Medulla oblongata (tissue), 1 donor: ENCODE measurements around the gene BEND2.
"Not testable (repeated sequence)": the region's sequence is repeated elsewhere in the genome, so short reads cannot be mapped to it uniquely, and the experiment has no call there.

Source experiments
- DNase-seq: peaks from one replicate; pipeline ENCODE4 v3.0.0-alpha.2; 2015; ENCODE audit errors: extremely low spot score

Gene BEND2

GRCh38 chrX:18220786-18221185 is at the start of gene BEND2:
Gene BEND2, minus strand, starts transcription at chrX:18220886. Its CDS starts 136 bp downstream, at chrX:18220750.
- no peak for DNase-seq

GRCh38 chrX:18255059-18255458 is 34.4 kb upstream of the BEND2 start:
- DNase-seq = no peak

DNA sequence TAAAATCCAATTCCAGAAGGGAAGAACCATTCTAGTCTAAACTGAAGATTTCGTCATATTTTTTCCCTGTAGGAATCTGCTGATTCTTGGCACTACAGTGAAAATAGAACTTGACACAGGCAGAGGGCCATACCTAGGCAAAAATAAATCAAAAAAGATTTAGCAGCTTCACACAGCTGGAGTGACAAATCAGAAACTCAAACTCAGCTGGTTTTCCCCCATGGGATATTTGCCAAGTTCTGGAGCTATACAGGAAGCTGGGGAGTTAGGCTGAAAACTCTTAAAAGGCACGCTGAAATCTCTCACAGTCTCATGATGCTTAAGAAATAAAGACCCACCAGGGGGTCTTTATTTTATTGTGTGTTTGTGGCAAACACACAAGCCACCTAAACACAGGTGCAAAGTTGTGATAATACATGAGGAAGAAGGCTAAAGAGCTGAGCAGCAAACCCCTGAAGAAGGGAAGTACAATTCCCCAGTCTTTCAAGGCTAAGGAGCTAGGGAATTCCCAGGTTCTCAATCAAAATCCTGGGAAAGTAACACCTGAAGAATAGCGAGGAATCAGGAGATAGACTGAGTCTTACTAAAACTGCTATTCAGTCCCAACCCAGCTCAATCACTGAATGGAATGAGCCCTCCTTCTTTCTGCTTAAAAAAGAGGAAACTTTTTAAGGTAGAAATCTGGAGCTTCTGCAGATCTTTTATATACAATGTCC is 32.1 kb upstream of the BEND2 start:
- DNase-seq = no peak

GRCh38 chrX:18229646-18230045 is 9.0 kb upstream of the BEND2 start:
- DNase-seq = not testable (repeated sequence)

DNA sequence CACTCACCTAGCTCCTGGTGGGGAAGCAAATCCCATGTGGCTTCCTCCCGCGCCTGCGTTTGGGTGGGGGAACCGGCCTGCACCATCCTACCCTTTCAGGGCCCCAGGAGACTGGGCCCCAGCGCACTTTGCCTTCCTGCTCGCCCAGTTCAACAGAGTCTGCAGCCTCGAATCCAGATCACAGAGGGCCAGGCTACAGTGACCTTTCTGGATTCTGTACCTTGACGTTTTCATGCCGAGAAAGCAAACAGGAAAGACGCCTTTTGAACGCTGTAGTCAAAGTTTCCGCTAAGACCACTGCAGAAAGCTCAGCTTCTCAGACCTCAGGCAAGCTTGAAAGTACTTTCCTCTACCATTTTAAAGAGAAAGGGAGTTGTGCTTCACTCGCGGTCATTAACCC is 7.4 kb upstream of the BEND2 start:
- no peak for DNase-seq

DNA sequence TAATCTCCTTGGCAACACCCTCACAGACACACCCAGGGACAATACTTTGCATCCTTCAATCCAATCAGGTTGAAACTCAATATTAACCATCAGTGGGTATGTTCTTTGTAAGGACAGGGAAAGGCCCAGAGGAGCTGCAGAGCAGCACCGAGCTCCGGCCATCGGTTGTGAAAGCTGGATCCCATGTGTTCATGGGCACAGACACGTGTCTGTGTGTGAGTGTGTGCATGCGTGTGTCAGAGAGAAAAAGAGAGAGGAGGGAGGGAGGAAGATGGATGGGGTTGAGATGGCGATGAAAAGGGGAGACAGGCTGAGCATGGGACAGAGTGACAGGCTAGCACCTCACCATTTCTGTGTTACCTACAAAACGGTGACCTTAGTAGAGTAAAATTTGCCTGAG is 6.8 kb upstream of the BEND2 start:
- no peak for DNase-seq

DNA sequence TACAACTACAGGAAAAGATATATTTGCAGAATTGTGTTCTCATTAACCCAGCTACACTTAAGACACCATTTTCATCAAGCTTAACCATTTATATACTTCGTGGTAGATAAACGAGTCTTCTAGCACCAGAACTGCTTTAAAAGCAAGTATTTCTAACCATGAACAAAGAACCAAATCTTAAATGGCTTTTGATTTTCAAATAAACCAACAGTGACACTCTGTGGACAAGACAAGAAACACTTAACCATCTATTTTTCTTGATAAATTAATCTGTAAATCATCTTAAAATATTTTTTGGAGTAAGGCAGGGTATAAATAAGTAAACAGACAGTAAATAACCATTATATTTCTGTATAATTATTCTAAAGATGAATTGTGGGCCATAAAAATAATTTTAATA is 10.2 kb downstream of the BEND2 start:
- DNase-seq = peak; percentile 6

DNA sequence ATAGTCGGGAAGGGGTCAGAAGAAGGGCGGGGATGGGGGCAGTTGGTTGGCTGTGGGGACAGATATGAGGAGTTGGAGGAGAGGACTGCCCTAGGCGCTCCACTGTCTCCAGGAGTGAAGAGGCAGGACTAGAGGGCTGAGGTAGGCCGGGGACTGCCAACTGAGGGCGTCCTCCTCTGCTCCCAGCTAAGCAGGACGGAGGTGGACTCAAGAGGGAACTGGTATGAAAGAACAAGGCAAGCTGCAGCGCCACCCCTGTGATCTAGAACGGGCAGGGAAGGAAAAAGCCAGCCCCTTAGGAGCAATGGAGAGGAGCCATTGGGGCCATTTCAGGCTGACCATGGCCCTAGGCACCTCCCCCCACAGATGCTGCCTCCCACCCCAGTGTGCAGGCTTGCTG is 14.0 kb downstream of the BEND2 start:
- no peak for DNase-seq

DNA sequence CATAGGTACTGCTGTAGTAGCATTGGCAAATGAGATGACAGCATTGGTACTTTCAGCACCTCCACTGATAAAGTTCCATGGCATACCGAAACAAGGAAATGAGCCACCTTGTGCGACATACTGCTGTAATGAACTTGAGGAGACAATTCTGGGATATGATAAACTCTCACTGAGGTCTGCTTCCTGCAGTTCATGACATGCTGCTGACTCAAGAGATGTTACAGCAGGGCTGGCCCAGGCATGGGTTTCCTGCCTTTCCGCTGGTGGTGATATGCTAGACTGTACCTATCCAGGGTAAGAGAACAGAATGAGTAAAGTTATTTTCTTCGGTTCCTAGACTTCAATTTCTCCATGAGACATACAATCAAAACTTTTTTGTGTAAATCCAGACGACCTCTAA is 17.1 kb downstream of the BEND2 start:
- DNase-seq = no peak

- DNase-seq = no peak
Observed at GRCh38 chrX:18194688-18195087, 26.0 kb downstream of the BEND2 start.

DNA sequence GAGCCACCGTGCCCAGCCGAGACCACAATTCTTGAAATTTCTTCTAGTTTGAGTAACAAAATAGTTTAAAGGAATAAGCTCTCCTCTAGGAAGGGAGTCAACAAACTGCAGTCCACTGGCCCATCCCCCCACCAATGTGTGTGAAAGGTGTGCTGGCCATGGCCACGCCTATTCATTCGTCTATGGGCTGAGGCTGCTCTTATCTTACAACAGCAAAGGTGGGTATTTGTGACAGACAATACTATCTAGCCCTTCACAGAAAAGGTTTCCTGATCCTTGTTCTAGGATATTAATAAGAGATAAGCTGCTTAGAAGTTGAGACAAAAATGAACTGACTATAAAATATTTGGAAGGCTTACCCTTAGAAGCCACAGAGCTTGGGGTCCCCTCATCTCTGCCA is 41.2 kb downstream of the BEND2 start:
- DNase-seq = no peak

DNA sequence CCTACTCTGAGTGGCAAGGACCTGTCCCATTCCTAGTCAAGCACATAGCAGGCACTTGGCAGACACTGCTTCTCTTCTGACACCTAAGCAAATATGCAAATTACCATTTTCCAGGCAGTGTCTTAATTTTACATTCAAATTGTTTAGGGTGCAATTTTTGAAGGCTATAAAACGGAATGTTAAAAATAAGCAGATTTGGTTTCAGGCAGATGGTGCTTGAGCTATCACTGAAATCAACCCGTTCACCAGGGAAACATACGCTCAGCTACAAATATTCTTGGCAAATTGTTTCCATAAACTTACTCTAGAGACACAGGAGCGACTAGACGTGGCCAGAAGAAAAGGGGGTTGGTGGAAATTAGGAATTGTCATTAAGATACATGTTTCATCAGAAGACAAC is 45.7 kb downstream of the BEND2 start:
- DNase-seq = no peak

DNA sequence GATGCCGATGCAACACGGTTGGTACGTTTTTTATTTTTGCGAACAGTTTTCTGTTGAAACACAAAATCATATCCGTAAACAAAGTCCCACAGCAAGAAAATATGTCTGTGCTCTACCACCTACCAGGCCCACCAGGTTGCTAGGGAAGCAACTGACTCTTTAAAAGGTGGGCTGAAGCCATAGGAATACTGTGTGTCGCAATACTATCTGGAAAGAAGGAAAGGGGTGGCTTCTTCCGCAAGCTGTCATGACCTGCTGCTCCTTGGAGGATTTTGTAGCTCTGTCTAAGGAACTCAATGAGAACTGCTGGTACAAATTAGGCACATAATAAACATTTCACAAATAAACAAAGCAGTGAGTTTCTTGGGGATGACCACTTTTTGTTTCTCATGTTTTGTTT is 46.5 kb downstream of the BEND2 start:
- DNase-seq = no peak

- no peak for DNase-seq
Observed at GRCh38 chrX:18173494-18174180, 47.0 kb downstream of the BEND2 start.

- no peak for DNase-seq
Observed at GRCh38 chrX:18172970-18173369, 47.7 kb downstream of the BEND2 start.

- DNase-seq = no peak
Observed at GRCh38 chrX:18170910-18171309, 49.8 kb downstream of the BEND2 start.

GRCh38 chrX:18166068-18166467 is 54.6 kb downstream of the BEND2 start:
- DNase-seq = no peak

DNA sequence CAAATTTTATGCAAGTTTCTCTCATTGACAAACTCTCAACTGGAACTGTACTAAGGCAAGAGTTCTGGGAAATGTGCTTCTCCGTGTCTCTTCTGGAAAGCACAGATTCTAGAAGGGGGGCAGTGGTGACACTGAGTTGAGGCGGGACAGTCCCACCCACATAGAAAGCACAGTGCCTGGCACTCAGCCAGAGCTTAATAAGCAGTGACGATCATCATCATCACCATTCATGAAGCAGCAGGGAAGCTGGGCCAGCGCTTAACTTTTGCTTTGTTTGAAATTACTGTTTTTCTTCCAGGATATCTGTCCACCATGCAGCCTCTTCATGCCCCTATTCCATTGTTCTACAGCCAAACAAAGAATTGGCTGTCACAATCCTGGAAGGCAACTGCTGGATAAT is 60.3 kb downstream of the BEND2 start:
- no peak for DNase-seq

GRCh38 chrX:18158963-18159362 is 61.7 kb downstream of the BEND2 start:
- no peak for DNase-seq

DNA sequence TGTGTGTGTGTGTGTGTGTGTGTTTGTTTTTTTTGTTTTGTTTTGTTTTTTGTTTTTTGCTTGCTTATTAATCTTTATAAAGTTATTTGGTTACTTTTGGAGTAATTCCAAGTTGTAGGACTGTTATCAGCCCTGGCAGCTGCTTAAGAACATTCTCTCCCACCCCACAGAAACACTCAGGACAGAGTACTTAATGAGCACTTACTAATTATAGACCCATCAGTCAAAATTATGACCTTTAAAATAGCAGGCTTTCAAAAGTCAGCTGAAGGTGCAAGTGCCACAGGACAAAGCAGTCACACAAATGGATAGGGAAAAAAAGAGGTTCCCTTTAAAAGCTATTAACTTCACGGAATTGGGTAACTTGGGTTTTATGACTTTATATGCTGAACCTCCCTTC is 69.0 kb downstream of the BEND2 start:
- DNase-seq = no peak

DNA sequence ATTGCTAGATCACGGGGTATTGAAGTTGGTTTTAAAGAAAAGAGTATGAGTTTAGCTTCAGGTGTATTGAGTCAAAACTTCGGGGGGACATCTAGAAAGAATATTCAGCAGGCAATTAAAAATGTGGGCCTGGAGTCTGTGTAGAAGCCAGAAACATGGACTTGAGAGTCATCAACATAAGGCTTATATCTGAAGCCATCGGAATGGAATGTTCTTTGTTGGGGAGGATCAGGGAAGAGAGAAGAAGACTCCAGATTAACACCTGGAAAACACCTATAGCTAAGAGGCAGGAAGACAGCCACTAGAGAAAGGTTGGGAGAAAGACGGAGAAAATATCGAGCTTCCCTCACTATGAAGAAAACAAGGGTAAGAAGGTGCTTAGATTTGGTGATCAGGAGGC is 69.5 kb downstream of the BEND2 start:
- no peak for DNase-seq

DNA sequence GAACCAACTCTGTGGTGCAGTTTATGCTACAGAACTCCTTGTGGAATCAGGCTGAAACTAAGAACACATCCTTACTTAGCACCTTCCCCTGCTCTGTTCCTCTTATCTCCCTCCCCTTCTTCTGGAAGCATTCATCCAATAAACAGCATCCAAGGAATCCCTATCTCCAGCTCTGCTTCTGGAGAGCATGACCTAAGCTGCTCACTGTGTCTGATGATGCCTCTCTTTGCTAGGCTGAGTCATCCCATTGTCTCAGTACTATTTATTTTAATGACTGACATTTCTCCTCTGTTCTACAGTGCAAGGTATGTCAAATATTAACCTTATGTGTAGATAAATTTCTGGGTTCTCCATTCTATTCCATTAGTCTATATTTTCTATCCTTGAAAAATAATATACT is 71.2 kb downstream of the BEND2 start:
- no peak for DNase-seq

GRCh38 chrX:18146954-18147353 is 73.7 kb downstream of the BEND2 start:
- DNase-seq = peak; percentile 1

- no peak for DNase-seq
Observed at GRCh38 chrX:18146009-18146408, 74.7 kb downstream of the BEND2 start.
